Liver (tissue), 3 donors: ENCODE results near the gene HYCC1.

Experiments used
- CTCF ChIP-seq: fragments of 150-350 bp; IDR thresholded peaks from 2 replicates; pipeline ENCODE4 v1.5.1; 2017; ENCODE audit warnings: improper control_type of control experiment, low read depth, low read length; ENCODE audit not compliant: missing input control
- FOXA1 ChIP-seq: IDR thresholded peaks from 2 replicates; pipeline ENCODE4 v1.6.1; 2016; ENCODE audit warnings: antibody characterized with exemption
- JUND ChIP-seq, 2 donors: IDR thresholded peaks; 2 replicates each; pipeline ENCODE4 v1.6.1; 2016; ENCODE audit warnings: antibody characterized with exemption in 2 of 2
- RAD21 ChIP-seq, 2 donors: IDR thresholded peaks; 2 replicates each; pipeline ENCODE4 v1.6.1; 2016; ENCODE audit warnings: antibody characterized with exemption in 2 of 2, mild to moderate bottlenecking in 2 of 2
- RXRA ChIP-seq, 2 donors: IDR thresholded peaks; 2 replicates each; pipeline ENCODE4 v1.6.1; 2017 to 2018; ENCODE audit warnings: antibody characterized with exemption in 2 of 2, mild to moderate bottlenecking in 1 of 2
- SP1 ChIP-seq: IDR thresholded peaks from 2 replicates; pipeline ENCODE4 v1.6.1; 2018; ENCODE audit warnings: antibody characterized with exemption, mild to moderate bottlenecking
- TAF1 ChIP-seq: conservative IDR thresholded peaks from 2 replicates; pipeline ENCODE4 v1.6.1; 2016; ENCODE audit warnings: antibody characterized with exemption, mild to moderate bottlenecking
- TF ChIP-seq, protein P1 (sequence below): IDR thresholded peaks from 2 replicates; pipeline ENCODE4 v1.6.1; 2016; ENCODE audit warnings: antibody characterized with exemption
- donor health status: healthy.
- donor health status: healthy.

DNA sequence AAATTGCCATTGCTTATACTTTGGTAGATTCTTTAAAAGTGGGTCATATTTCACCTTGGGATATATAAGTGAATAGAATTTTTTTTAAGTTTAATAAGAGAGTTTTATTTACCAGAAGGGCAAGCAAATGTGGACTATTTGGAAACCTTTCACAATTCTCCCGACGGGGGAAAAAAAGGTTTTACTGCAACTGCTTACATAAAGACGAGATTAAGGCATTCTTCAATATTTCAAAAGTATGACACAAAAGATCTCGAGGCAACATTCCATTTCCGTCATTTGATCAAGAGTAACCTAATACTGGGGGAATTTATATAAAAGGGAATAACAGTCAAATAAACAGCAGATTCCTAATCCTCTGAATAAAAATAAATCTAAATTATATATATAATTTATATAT is 28.5 kb downstream of the HYCC1 start:
- no peak for TF ChIP-seq RAD21 (IDR thresholded peaks at IDR 0.05)
- no peak for TF ChIP-seq CTCF
- TF ChIP-seq, protein P1, sequence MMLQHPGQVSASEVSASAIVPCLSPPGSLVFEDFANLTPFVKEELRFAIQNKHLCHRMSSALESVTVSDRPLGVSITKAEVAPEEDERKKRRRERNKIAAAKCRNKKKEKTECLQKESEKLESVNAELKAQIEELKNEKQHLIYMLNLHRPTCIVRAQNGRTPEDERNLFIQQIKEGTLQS = no peak
- no peak for TF ChIP-seq JUND (IDR thresholded peaks at IDR 0.05)
- TF ChIP-seq SP1 = no peak
- no peak for TF ChIP-seq TAF1
- no peak for TF ChIP-seq RXRA (IDR thresholded peaks at IDR 0.05)
- TF ChIP-seq FOXA1 = no peak
